Mammary epithelial cell (primary cell): ENCODE results near the gene CACTIN.

ENCODE experiments used
- CTCF ChIP-seq, 2 donors: IDR thresholded peaks in 1 of 2; conservative IDR thresholded peaks in 1 of 2; 2 replicates each; pipeline ENCODE4 v1.5.1; 2011 to 2012; ENCODE audit warnings: inconsistent platforms in 2 of 2, low read length in 2 of 2, mild to moderate bottlenecking in 2 of 2, control low read depth in 1 of 2, low read depth in 1 of 2; ENCODE audit not compliant: insufficient read depth in 1 of 2; ENCODE audit errors: extremely low read depth in 1 of 2
- EZH2 ChIP-seq: IDR thresholded peaks from 2 replicates; pipeline ENCODE4 v1.6.1; 2012; ENCODE audit warnings: low read length, inconsistent platforms, borderline replicate concordance

GRCh38 chr19:3599776-3600187, 26.8 kb downstream of the CACTIN start:
- no peak for TF ChIP-seq CTCF (conservative IDR thresholded peaks at IDR 0.05 in 1 of 2, IDR thresholded peaks at IDR 0.05 in 1 of 2; ENCODE audit: extremely low read depth in 1 of 2, insufficient read depth in 1 of 2, low read depth in 1 of 2, low read length in 2 of 2)
- TF ChIP-seq EZH2 = no peak
